Measurements from ENCODE around the gene TEX14.

- TF ChIP-seq CTCF (conservative IDR thresholded peaks at IDR 0.05 in 1 of 2, IDR thresholded peaks at IDR 0.05 in 1 of 2; ENCODE audit: low read depth in 1 of 2, low read length in 2 of 2) (no peak), EZH2 (IDR thresholded peaks at IDR 0.05; ENCODE audit: low read length, missing control alignments) (no peak)
Measured at GRCh38 chr17:58728798-58729197, 37.0 kb upstream of the TEX14 start.

All from fibroblast of lung (primary cell).